K562 (cell line): Measurements from ENCODE around the gene PCCA. TPM values are rescaled to one million over a fixed set of nuclear protein-coding genes. Genes with fewer than 3 reads are reported as not detected.

Experiments used
- ATAC-seq: fragments of 200-7000 bp; cut with Tn5 transposase; 3 replicates; pipeline ENCODE4 v1.9.1; 2020; ENCODE audit warnings: moderate library complexity
- BruUV-seq: library from RNA; stranded (reverse); fragments of 400-500 nt; replicated peaks from 2 replicates; lab custom pipeline; 2021; lab: Mats Ljungman, UMichigan
- CTCF ChIA-PET: fragments of 300-600 bp; formaldehyde crosslinking; extraction: SDS; loops from one replicate; lab custom pipeline; 2021; ENCODE audit warnings: low intra/inter-chr PET ratio; lab: Yijun Ruan, JAX
- POLR2A ChIA-PET: fragments of 300-600, 350-650 bp; sonication (Branson Sonifier 250); formaldehyde crosslinking; extraction: SDS; loops from one replicate; lab custom pipeline; 2021; ENCODE audit warnings: antibody characterized with exemption, inconsistent platforms; lab: Yijun Ruan, JAX
- DNase-seq, 4 experiments: peaks; one replicate each; pipeline versions ENCODE4 v3.0.0 to v3.0.0-alpha.2; 2011 to 2018; ENCODE audit warnings: low spot score in 3 of 4, mixed read lengths in 3 of 4; ENCODE audit errors: extremely low read depth in 1 of 4
- FAIRE-seq: peaks from 2 replicates; lab custom pipeline; 2011; peaks lifted over from hg19 to GRCh38; lab: Jason Lieb, UNC
- H2AFZ ChIP-seq: 2 replicates; pipeline ENCODE4 v1.6.0; 2011; ENCODE audit warnings: low read depth, low read length, control low read depth, inconsistent platforms
- H3K27ac ChIP-seq: fragments of 200-600 bp; 3 replicates; pipeline ENCODE4 v1.8.0; 2011; ENCODE audit warnings: low read depth, mild to moderate bottlenecking, control low read depth, inconsistent platforms, low read length, moderate library complexity, mixed read lengths; ENCODE audit errors: extremely low read depth
- H3K27me3 ChIP-seq, 2 experiments: fragments of 300-600 bp in 1 of 2; 2 replicates in 1 of 2; 3 replicates in 1 of 2; pipeline versions ENCODE4 v1.6.0 to v1.8.0; 2011; ENCODE audit warnings: inconsistent platforms in 2 of 2, low read length in 2 of 2, mild to moderate bottlenecking in 1 of 2, mixed read lengths in 1 of 2, moderate library complexity in 1 of 2; ENCODE audit not compliant: control insufficient read depth in 2 of 2, insufficient read depth in 2 of 2
- H3K36me3 ChIP-seq: fragments of 300-600 bp; 3 replicates; pipeline ENCODE4 v1.8.0; 2011; ENCODE audit warnings: mild to moderate bottlenecking, low read length, inconsistent platforms; ENCODE audit not compliant: control insufficient read depth, insufficient read depth
- H3K4me1 ChIP-seq, 2 experiments: fragments of 200-600 bp in 1 of 2; replicated peaks in 1 of 2; 2 replicates in 1 of 2; 3 replicates in 1 of 2; pipeline versions ENCODE4 v1.5.1 to v1.8.0; 2011; ENCODE audit warnings: inconsistent platforms in 2 of 2, low read length in 2 of 2, mild to moderate bottlenecking in 1 of 2, mixed read lengths in 1 of 2, moderate library complexity in 1 of 2; ENCODE audit not compliant: control insufficient read depth in 2 of 2, insufficient read depth in 2 of 2
- H3K4me2 ChIP-seq: 2 replicates; pipeline ENCODE4 v1.6.1; 2011; ENCODE audit warnings: low read length, control low read depth, inconsistent platforms, mixed read lengths; ENCODE audit not compliant: insufficient read depth
- H3K4me3 ChIP-seq: fragments of 200-600 bp; sonication (generic), shearing (Covaris generic); 2 replicates; pipeline ENCODE4 v1.5.1; 2016; ENCODE audit warnings: control low read depth, inconsistent platforms
- H3K79me2 ChIP-seq: fragments of 200-600 bp; 3 replicates; pipeline ENCODE4 v1.8.0; 2011; ENCODE audit warnings: low read length, inconsistent platforms; ENCODE audit not compliant: control insufficient read depth, insufficient read depth
- H3K9ac ChIP-seq, 2 experiments: 2 replicates each; pipeline versions ENCODE4 v1.6.0 to v1.6.1; 2011; ENCODE audit warnings: low read depth in 2 of 2, low read length in 2 of 2, control low read depth in 1 of 2, inconsistent platforms in 1 of 2, mild to moderate bottlenecking in 1 of 2, mixed read lengths in 1 of 2; ENCODE audit not compliant: insufficient read depth in 1 of 2
- H3K9me1 ChIP-seq: one replicate; pipeline ENCODE4 v1.6.0; 2011; ENCODE audit warnings: inconsistent platforms, mild to moderate bottlenecking, low read length, moderate library complexity; ENCODE audit not compliant: control insufficient read depth, insufficient read depth
- H3K9me3 ChIP-seq: replicated peaks from 2 replicates; pipeline ENCODE4 v1.5.1; 2011; ENCODE audit warnings: low read depth, low read length, inconsistent platforms; ENCODE audit not compliant: control insufficient read depth, insufficient read depth
- H4K20me1 ChIP-seq: replicated peaks from 2 replicates; pipeline ENCODE4 v1.6.1; 2011; ENCODE audit warnings: low read length, inconsistent platforms, mixed read lengths; ENCODE audit not compliant: control insufficient read depth, insufficient read depth
- CBX8 ChIP-seq: fragments of 200-600 bp; sonication (generic); IDR thresholded peaks from 2 replicates; pipeline ENCODE4 v1.6.1; 2012; ENCODE audit warnings: borderline replicate concordance, mixed run types, low read depth, mild to moderate bottlenecking, moderate library complexity, mixed read lengths, low read length, control low read depth, inconsistent platforms; ENCODE audit not compliant: poor library complexity, severe bottlenecking; ENCODE audit errors: extremely low read depth
- DACH1 ChIP-seq: fragments of 450-650 bp; IDR thresholded peaks from 2 replicates; pipeline ENCODE4 v1.6.1; 2018; ENCODE audit not compliant: partially characterized antibody
- EWSR1 ChIP-seq: fragments of 450-650 bp; IDR thresholded peaks from 2 replicates; pipeline ENCODE4 v1.6.1; 2018; ENCODE audit warnings: borderline replicate concordance, mild to moderate bottlenecking, low read depth, moderate library complexity; ENCODE audit not compliant: partially characterized antibody
- GTF2B ChIP-seq: IDR thresholded peaks from 2 replicates; pipeline ENCODE4 v1.6.1; 2011; ENCODE audit not compliant: insufficient read length; ENCODE audit errors: extremely low read depth
- HDAC6 ChIP-seq: IDR thresholded peaks from 2 replicates; pipeline ENCODE4 v1.6.1; 2012; ENCODE audit warnings: low read depth, mild to moderate bottlenecking, control low read depth, inconsistent platforms, low read length, moderate library complexity
- MTA3 ChIP-seq: fragments of 450-650 bp; formaldehyde crosslinking; IDR thresholded peaks from 2 replicates; pipeline ENCODE4 v1.6.1; 2017; ENCODE audit warnings: mild to moderate bottlenecking, borderline replicate concordance
- REST ChIP-seq, 2 experiments: fragments of 450-650 bp; formaldehyde crosslinking in 1 of 2; IDR thresholded peaks; 2 replicates each; pipeline versions ENCODE4 v1.4.0 to v1.6.1; 2014 to 2020; ENCODE audit warnings: mild to moderate bottlenecking in 2 of 2, borderline replicate concordance in 1 of 2, low read depth in 1 of 2
- TAF9B ChIP-seq: fragments of 450-650 bp; IDR thresholded peaks from 2 replicates; pipeline ENCODE4 v1.6.1; 2018; ENCODE audit warnings: mild to moderate bottlenecking; ENCODE audit not compliant: partially characterized antibody
- TCF7L2 ChIP-seq: fragments of 150-350 bp; IDR thresholded peaks from 2 replicates; pipeline ENCODE4 v1.6.1; 2016; ENCODE audit warnings: low read depth, mild to moderate bottlenecking, low read length, moderate library complexity
- ZNF766 ChIP-seq: fragments of 200-800 bp; sonication (Bioruptor generic); conservative IDR thresholded peaks from 2 replicates; pipeline ENCODE4 v1.6.1; 2016; ENCODE audit warnings: missing genetic modification characterization, missing compliant biosample characterization
- ZZZ3 ChIP-seq: fragments of 450-650 bp; IDR thresholded peaks from 2 replicates; pipeline ENCODE4 v1.6.1; 2016; ENCODE audit warnings: antibody characterized with exemption, mild to moderate bottlenecking, moderate library complexity
- WGBS: fragments of 100-300 bp; shearing (Covaris generic); methylation state at CpG from one replicate; pipeline ENCODE4 v1.1.6; 2016; ENCODE audit warnings: low coverage, mixed read lengths; ENCODE audit not compliant: insufficient coverage; ENCODE audit errors: missing lambda C conversion rate; 5-methylcytosine and 5-hydroxymethylcytosine counted together
- in situ Hi-C: fragments of 300-500 bp; cut with MboI; formaldehyde crosslinking; loops from 4 replicates; pipeline ENCODE4 v1.15.0; 2018; ENCODE audit warnings: inconsistent platforms, mixed read lengths
- intact Hi-C: fragments of 100-400 bp; cut with micrococcal nuclease; formaldehyde crosslinking; loops from 2 replicates; pipeline ENCODE4 v1.14.2; 2022
- polyA plus RNA-seq, 8 experiments: library from polyadenylated mRNA; depleted of rRNA in 4 of 8; stranded (reverse) in 5 of 8; unstranded in 3 of 8; fragments of >200 nt; fragmentation: Nextera tagmentation in 2 of 8; fragmentation: Illumina TruSeq in 1 of 8; extraction: Ambion mirVana in 2 of 8; extraction: Trizol in 1 of 8; gene quantifications; 2 replicates each; pipeline versions ENCODE4 v1.2.1 to v1.2.3, GENCODE V29; 2011 to 2014; ENCODE audit warnings: inconsistent platforms in 1 of 8, missing spikeins in 1 of 8
- total RNA-seq, 7 experiments: library from RNA; depleted of rRNA in 6 of 7; stranded (reverse); fragments of >200 nt in 6 of 7; fragmentation: Illumina TruSeq in 2 of 7; extraction: Trizol in 2 of 7; gene quantifications; 2 replicates each; pipeline versions ENCODE4 v1.2.1 to v1.2.3, GENCODE V29; 2011 to 2021; ENCODE audit warnings: low replicate concordance in 1 of 7

Gene PCCA
- total and polyA plus RNA-seq, 9 of the 15 experiments (the other 6 are each of a cell fraction or from before 2014, with no cell fraction given): 5.2 to 14.1 (median 9.7) TPM

GRCh38 chr13:100529666-100530377, 440.9 kb downstream of the PCCA start:
- no peaks in the 10 kb centered on the region for H3K4me1 ChIP-seq
- POLR2A ChIA-PET: no interaction called here
- TF ChIP-seq ZZZ3 (no peak), DACH1 (no peak), CBX8 (no peak), TCF7L2 (no peak), MTA3 (no peak), GTF2B (no peak), TAF9B (no peak), HDAC6 (no peak), EWSR1 (no peak), REST (IDR thresholded peaks at IDR 0.05; ENCODE audit: borderline replicate concordance) (no peak), REST (CRISPR knock-in tag; IDR thresholded peaks at IDR 0.05; ENCODE audit: low read depth) (no peak), ZNF766 (CRISPR knock-in tag) (no peak)

More at GRCh38 chr13:100529666-100530377, 440.9 kb downstream of the PCCA start:
- no peaks in the 10 kb centered on the region; a peak in 1 of 5 replicates for H3K27me3 ChIP-seq
- DNase-seq (no peak), FAIRE-seq (no peak), ATAC-seq (no peak)
- in situ Hi-C loops (loop anchor here (25.0 kb wide), 1 partner anchor 868 kb away; no protein-coding TSS in a partner anchor), intact Hi-C loops (no loop called here)
- no peak overlapping the region for H3K4me3 ChIP-seq
- BruUV-seq: no TSS peak
- H3K27ac ChIP-seq: no peak overlapping the region
- no peaks in the 10 kb centered on the region for H3K79me2 ChIP-seq
- 64% methylated on average over 10 of the region's 15 CpGs for whole genome bisulfite sequencing
- no peaks in the 10 kb centered on the region for H3K36me3 ChIP-seq
- CTCF ChIA-PET: no interaction called here
- H3K4me2 ChIP-seq: no peak overlapping the region
- H3K9ac ChIP-seq: no peak overlapping the region; a peak in 1 of 4 replicates
- H3K9me1 ChIP-seq: no peaks in the 10 kb centered on the region
- no peaks in the 10 kb centered on the region for H3K9me3 ChIP-seq
- H4K20me1 ChIP-seq: no peaks in the 10 kb centered on the region
- H2AFZ ChIP-seq: no peak overlapping the region
